ENCODE data around the gene KIF6.

KIF6 gene

DNA sequence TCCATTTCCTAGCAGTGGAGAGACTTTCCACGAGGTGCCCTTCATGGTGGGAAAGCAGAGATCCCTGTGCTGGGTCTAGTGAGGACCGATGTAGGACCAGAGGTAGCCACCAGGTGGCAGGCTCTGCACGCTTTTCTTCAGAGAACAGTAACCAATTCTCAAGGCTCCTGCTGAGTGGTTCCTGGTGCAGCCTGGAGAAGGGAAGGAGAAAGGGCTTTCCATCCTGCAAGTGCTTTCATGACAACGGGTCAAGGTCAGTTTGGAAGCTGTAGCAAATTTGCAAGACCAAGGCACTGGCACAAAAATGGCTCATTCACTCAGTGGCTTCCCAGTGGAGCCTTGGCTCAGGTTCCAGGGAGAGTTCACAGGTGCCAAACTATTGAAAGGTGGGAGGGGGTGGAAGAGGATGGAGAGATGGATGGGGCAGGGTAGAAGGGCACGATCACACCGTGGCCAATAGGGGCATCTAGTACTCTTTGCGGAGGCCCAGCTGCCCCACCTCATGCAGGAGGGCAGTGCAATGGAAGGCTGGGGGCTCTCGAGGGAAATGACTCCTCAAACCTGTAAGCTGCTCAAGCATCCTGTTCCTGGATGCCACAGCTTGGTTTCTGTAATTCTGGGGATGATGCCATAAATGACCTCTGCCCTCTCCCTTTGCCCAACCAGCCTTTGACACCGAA lies 377.2 kb downstream of the KIF6 start:
- Histone ChIP-seq H3K36me3 (ENCODE audit: low read length) (no peaks in the 10 kb centered on the region), H3K79me2 (ENCODE audit: insufficient read depth, low read length) (no peaks in the 10 kb centered on the region), H3K4me3 (ENCODE audit: insufficient read depth, low read length, poor library complexity, severe bottlenecking) (no peak overlapping the region), H3K27me3 (ENCODE audit: low read length) (no peaks in the 10 kb centered on the region), H3K9ac (ENCODE audit: low read length) (no peak overlapping the region), H3K9me2 (replicated peaks; ENCODE audit: insufficient read depth, low read length) (no peaks in the 10 kb centered on the region), H3F3A (ENCODE audit: insufficient read depth) (no peaks in the 10 kb centered on the region), H3K9me3 (ENCODE audit: insufficient read depth, low read length) (no peaks in the 10 kb centered on the region), H3K4me2 (ENCODE audit: low read depth, low read length, poor library complexity, severe bottlenecking) (no peak overlapping the region), H3K27ac (ENCODE audit: low read depth, low read length) (no peak overlapping the region), H2AFZ (ENCODE audit: low read depth, low read length, severe bottlenecking) (no peak overlapping the region), H4K20me1 (ENCODE audit: low read depth, low read length) (no peaks in the 10 kb centered on the region)
- TF ChIP-seq CTCF (IDR thresholded peaks at IDR 0.05; ENCODE audit: insufficient read depth, low read length, poor library complexity, severe bottlenecking), result peak; percentile 98
- no peak for TF ChIP-seq EZH2phosphoT487 (conservative IDR thresholded peaks at IDR 0.05; ENCODE audit: low read length)

DNA sequence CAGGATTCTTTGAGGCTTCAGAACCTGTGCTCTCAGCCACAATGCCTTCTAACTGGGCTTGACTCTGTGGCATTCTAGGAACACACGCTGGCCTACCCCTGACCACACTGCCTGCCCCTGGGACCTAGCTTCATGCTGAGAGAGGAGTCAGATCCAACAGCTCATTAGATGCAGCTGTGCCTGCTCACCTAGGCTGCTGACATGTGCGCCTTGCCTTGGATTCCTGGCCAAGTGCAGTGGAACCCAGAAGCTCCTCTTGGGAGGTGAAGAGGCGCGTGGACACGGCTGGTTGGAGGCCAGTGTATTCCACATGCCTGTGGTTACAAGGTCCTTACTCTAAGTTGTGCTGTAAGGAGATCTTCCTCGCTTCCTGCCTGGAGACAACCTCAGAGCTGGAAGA lies 378.0 kb downstream of the KIF6 start:
- no peak overlapping the region for H3K4me3 ChIP-seq (ENCODE audit: insufficient read depth, low read length, poor library complexity, severe bottlenecking)
- H3K27ac ChIP-seq (ENCODE audit: low read depth, low read length), result no peak overlapping the region
- no peaks in the 10 kb centered on the region for H4K20me1 ChIP-seq (ENCODE audit: low read depth, low read length)
- no peaks in the 10 kb centered on the region for H3F3A ChIP-seq (ENCODE audit: insufficient read depth)
- H3K36me3 ChIP-seq (ENCODE audit: low read length), result no peaks in the 10 kb centered on the region
- H3K79me2 ChIP-seq (ENCODE audit: insufficient read depth, low read length), result no peaks in the 10 kb centered on the region
- TF ChIP-seq EZH2phosphoT487 (conservative IDR thresholded peaks at IDR 0.05; ENCODE audit: low read length) (no peak), CTCF (IDR thresholded peaks at IDR 0.05; ENCODE audit: insufficient read depth, low read length, poor library complexity, severe bottlenecking) (no peak)
- H3K9me2 ChIP-seq (replicated peaks; ENCODE audit: insufficient read depth, low read length), result no peaks in the 10 kb centered on the region
- no peaks in the 10 kb centered on the region for H3K27me3 ChIP-seq (ENCODE audit: low read length)
- no peak overlapping the region for H2AFZ ChIP-seq (ENCODE audit: low read depth, low read length, severe bottlenecking)
- no peak overlapping the region for H3K4me2 ChIP-seq (ENCODE audit: low read depth, low read length, poor library complexity, severe bottlenecking)
- H3K9me3 ChIP-seq (ENCODE audit: insufficient read depth, low read length), result no peaks in the 10 kb centered on the region
- no peak overlapping the region for H3K9ac ChIP-seq (ENCODE audit: low read length)

DNA sequence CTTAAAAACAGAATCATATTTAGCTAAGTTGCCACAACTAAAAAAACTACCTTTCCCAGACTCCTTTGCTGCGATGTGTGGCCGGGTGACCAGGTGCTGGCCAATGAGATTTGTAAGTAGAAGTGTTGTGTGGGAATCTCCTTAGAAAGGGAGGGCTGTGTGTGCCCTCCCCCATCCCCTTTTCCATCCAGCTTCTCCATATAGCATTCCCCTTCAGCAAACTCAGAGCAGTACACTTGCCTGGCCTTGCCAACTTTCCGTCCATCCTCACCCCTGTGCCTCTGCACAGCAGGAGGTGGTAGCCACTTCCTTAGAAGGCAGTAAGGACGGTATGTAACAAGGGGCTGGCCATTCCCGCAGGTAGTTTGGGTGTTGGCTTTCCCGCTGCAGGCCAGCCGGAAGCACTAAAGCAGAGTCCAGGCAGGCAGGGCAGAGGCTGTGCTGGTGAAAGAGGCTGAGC lies 380.4 kb downstream of the KIF6 start:
- Histone ChIP-seq H2AFZ (ENCODE audit: low read depth, low read length, severe bottlenecking) (no peak overlapping the region), H3F3A (ENCODE audit: insufficient read depth) (no peaks in the 10 kb centered on the region), H3K36me3 (ENCODE audit: low read length) (no peaks in the 10 kb centered on the region), H3K9me3 (ENCODE audit: insufficient read depth, low read length) (no peaks in the 10 kb centered on the region), H3K27ac (ENCODE audit: low read depth, low read length) (no peak overlapping the region), H3K9ac (ENCODE audit: low read length) (no peak overlapping the region), H3K4me3 (ENCODE audit: insufficient read depth, low read length, poor library complexity, severe bottlenecking) (no peak overlapping the region), H3K9me2 (replicated peaks; ENCODE audit: insufficient read depth, low read length) (no peaks in the 10 kb centered on the region), H3K4me2 (ENCODE audit: low read depth, low read length, poor library complexity, severe bottlenecking) (no peak overlapping the region), H3K27me3 (ENCODE audit: low read length) (no peaks in the 10 kb centered on the region), H4K20me1 (ENCODE audit: low read depth, low read length) (no peaks in the 10 kb centered on the region), H3K79me2 (ENCODE audit: insufficient read depth, low read length) (no peaks in the 10 kb centered on the region)
- TF ChIP-seq CTCF (IDR thresholded peaks at IDR 0.05; ENCODE audit: insufficient read depth, low read length, poor library complexity, severe bottlenecking), result no peak
- no peak for TF ChIP-seq EZH2phosphoT487 (conservative IDR thresholded peaks at IDR 0.05; ENCODE audit: low read length)
